NCI-H2171 (cell line): Measurements from ENCODE around the gene VGLL4.

Source experiments
- DNase-seq: peaks from one replicate; lab custom pipeline; 2025; lab: John Stamatoyannopoulos, UW

The VGLL4 gene

GRCh38 chr3:11653298-11654055, 9.8 kb upstream of the VGLL4 start:
- no peak for DNase-seq

GRCh38 chr3:11651900-11652299, 8.2 kb upstream of the VGLL4 start:
- DNase-seq, result no peak

- no peak for DNase-seq
Measured at GRCh38 chr3:11651477-11651876, 7.8 kb upstream of the VGLL4 start.

GRCh38 chr3:11650391-11650790, 6.7 kb upstream of the VGLL4 start:
- no peak for DNase-seq

GRCh38 chr3:11648735-11649134, 5.0 kb upstream of the VGLL4 start:
- no peak for DNase-seq

GRCh38 chr3:11643201-11643603, 513 bp downstream of the VGLL4 start:
- no peak for DNase-seq

- peak; percentile 19 for DNase-seq
Measured at GRCh38 chr3:11642431-11643191, 1.1 kb downstream of the VGLL4 start.

- DNase-seq, result no peak
Measured at GRCh38 chr3:11641683-11642430, 1.9 kb downstream of the VGLL4 start.

- DNase-seq, result no peak
Measured at GRCh38 chr3:11641316-11641682, 2.4 kb downstream of the VGLL4 start.

GRCh38 chr3:11640009-11640673, 3.6 kb downstream of the VGLL4 start:
- DNase-seq, result no peak

GRCh38 chr3:11638495-11639358, 5.0 kb downstream of the VGLL4 start:
- DNase-seq, result no peak

GRCh38 chr3:11637901-11638458, 5.7 kb downstream of the VGLL4 start:
- DNase-seq, result no peak

- no peak for DNase-seq
Measured at GRCh38 chr3:11636394-11636770, 7.3 kb downstream of the VGLL4 start.

GRCh38 chr3:11635680-11636393, 7.9 kb downstream of the VGLL4 start:
- no peak for DNase-seq

- no peak for DNase-seq
Measured at GRCh38 chr3:11634974-11635612, 8.6 kb downstream of the VGLL4 start.

GRCh38 chr3:11634081-11634635, 9.6 kb downstream of the VGLL4 start:
- no peak for DNase-seq

GRCh38 chr3:11632966-11633365, 10.7 kb downstream of the VGLL4 start:
- DNase-seq, result no peak

GRCh38 chr3:11632564-11632963, 11.2 kb downstream of the VGLL4 start:
- DNase-seq, result no peak

GRCh38 chr3:11631820-11632219, 11.9 kb downstream of the VGLL4 start:
- no peak for DNase-seq

- DNase-seq, result no peak
Measured at GRCh38 chr3:11629716-11630115, 14.0 kb downstream of the VGLL4 start.
